GM23248 (cell line): ENCODE results near the gene CTNND2. TPM values are rescaled to one million over a fixed set of nuclear protein-coding genes. Genes with fewer than 3 reads are reported as not detected.

ENCODE experiments used
- DNase-seq: peaks from one replicate; pipeline ENCODE4 v3.0.0-alpha.2; 2015
- H2AFZ ChIP-seq: fragments of 200-600 bp; sonication (generic); 2 replicates; pipeline ENCODE4 v1.6.1; 2016; ENCODE audit warnings: antibody characterized with exemption
- H3F3A ChIP-seq: fragments of 200-600 bp; sonication (generic); 2 replicates; pipeline ENCODE4 v1.6.1; 2016; ENCODE audit warnings: mild to moderate bottlenecking, antibody characterized with exemption, mixed run types; ENCODE audit not compliant: insufficient read depth
- H3K27ac ChIP-seq: fragments of 200-600 bp; sonication (generic); 2 replicates; pipeline ENCODE4 v1.5.1; 2016; ENCODE audit warnings: mild to moderate bottlenecking
- H3K27me3 ChIP-seq: fragments of 200-600 bp; sonication (generic); replicated peaks from 2 replicates; pipeline ENCODE4 v1.6.1; 2016; ENCODE audit warnings: mild to moderate bottlenecking; ENCODE audit not compliant: insufficient read depth
- H3K36me3 ChIP-seq: fragments of 200-600 bp; sonication (generic); 2 replicates; pipeline ENCODE4 v1.6.1; 2016; ENCODE audit warnings: low read depth, mild to moderate bottlenecking
- H3K4me1 ChIP-seq: fragments of 200-600 bp; sonication (generic); 2 replicates; pipeline ENCODE4 v1.6.1; 2016; ENCODE audit warnings: mild to moderate bottlenecking; ENCODE audit not compliant: insufficient read depth
- H3K4me2 ChIP-seq: fragments of 200-600 bp; sonication (generic); one replicate; pipeline ENCODE4 v1.6.1; 2016; ENCODE audit warnings: mild to moderate bottlenecking; ENCODE audit not compliant: unreplicated experiment
- H3K4me3 ChIP-seq: fragments of 200-600 bp; sonication (generic); 2 replicates; pipeline ENCODE4 v1.5.1; 2016; ENCODE audit warnings: mild to moderate bottlenecking
- H3K79me2 ChIP-seq: fragments of 200-600 bp; sonication (generic); 2 replicates; pipeline ENCODE4 v1.6.1; 2016; ENCODE audit warnings: mild to moderate bottlenecking; ENCODE audit not compliant: insufficient read depth
- H3K9ac ChIP-seq: fragments of 200-600 bp; sonication (generic); 2 replicates; pipeline ENCODE4 v1.6.1; 2016; ENCODE audit warnings: mild to moderate bottlenecking
- H3K9me2 ChIP-seq: fragments of 200-600 bp; sonication (generic); 2 replicates; pipeline ENCODE4 v1.6.1; 2016; ENCODE audit warnings: mixed run types, mild to moderate bottlenecking, moderate library complexity; ENCODE audit not compliant: insufficient read depth
- H3K9me3 ChIP-seq: fragments of 200-600 bp; sonication (generic); one replicate; pipeline ENCODE4 v1.6.1; 2017; ENCODE audit warnings: low read depth
- H4K20me1 ChIP-seq: fragments of 200-600 bp; sonication (generic); 2 replicates; pipeline ENCODE4 v1.6.0; 2016; ENCODE audit not compliant: insufficient read depth
- EZH2 ChIP-seq: fragments of 200-600 bp; sonication (generic); IDR thresholded peaks from 2 replicates; pipeline ENCODE4 v1.6.1; 2018; ENCODE audit warnings: antibody characterized with exemption, mild to moderate bottlenecking; ENCODE audit not compliant: insufficient read depth, poor library complexity, severe bottlenecking
- EZH2phosphoT487 ChIP-seq: fragments of 200-600 bp; sonication (generic); IDR thresholded peaks from 2 replicates; pipeline ENCODE4 v1.6.1; 2018; ENCODE audit warnings: antibody characterized with exemption, moderate library complexity, mild to moderate bottlenecking, low read depth; ENCODE audit not compliant: insufficient read depth
- WGBS, 2 experiments: methylation state at CpG; one replicate each; pipeline ENCODE4 v1.1.6; 2015 to 2017; ENCODE audit warnings: low lambda C conversion rate in 2 of 2, low coverage in 1 of 2; ENCODE audit errors: missing lambda C conversion rate in 2 of 2; 5-methylcytosine and 5-hydroxymethylcytosine counted together
- in situ Hi-C: fragments of 300-500 bp; cut with MboI; formaldehyde crosslinking; loops from 2 replicates; pipeline ENCODE4 v1.15.0; 2020
- polyA plus RNA-seq: library from polyadenylated mRNA; unstranded; fragments of >200 nt; fragmentation: Nextera tagmentation; extraction: Ambion mirVana; gene quantifications from 2 replicates; pipeline ENCODE4 v1.2.1, GENCODE V29; 2016
- total RNA-seq: library from RNA; depleted of rRNA; stranded (reverse); fragments of >200 nt; shearing (Covaris generic); gene quantifications from 2 replicates; pipeline ENCODE4 v1.2.3, GENCODE V29; 2014

Gene CTNND2
- total and polyA plus RNA-seq, 2 experiments from 2014 or later, result not detected

DNA sequence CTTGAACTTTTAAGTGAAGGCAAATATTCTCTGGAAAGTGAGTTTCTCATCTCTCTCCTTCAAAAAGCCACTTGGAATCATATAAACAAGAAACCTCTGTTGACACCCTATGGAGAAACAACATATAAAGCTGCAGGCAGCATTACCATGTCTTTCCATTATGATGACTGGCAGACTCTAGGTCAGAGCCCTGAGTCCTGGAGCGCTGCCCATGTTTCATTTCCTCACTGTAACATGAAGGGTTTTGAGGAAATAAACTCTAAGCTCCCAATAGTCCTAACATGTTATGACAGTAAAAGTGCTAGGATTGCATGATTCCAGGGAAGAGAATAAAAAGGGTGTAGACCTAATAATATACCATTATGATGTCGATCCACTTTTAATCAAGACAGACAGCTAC, 220.6 kb downstream of the CTNND2 start:
- Histone ChIP-seq H3K36me3 (no peaks in the 10 kb centered on the region), H3K4me1 (no peaks in the 10 kb centered on the region), H2AFZ (no peak overlapping the region), H3K9ac (no peak overlapping the region), H3K4me2 (no peak overlapping the region), H4K20me1 (no peaks in the 10 kb centered on the region), H3K27ac (no peak overlapping the region), H3K4me3 (no peak overlapping the region), H3K27me3 (no peaks in the 10 kb centered on the region), H3K9me2 (no peaks in the 10 kb centered on the region), H3F3A (no peaks in the 10 kb centered on the region), H3K9me3 (no peaks in the 10 kb centered on the region), H3K79me2 (no peaks in the 10 kb centered on the region)
- in situ Hi-C loops, result no loop called here
- TF ChIP-seq EZH2 (no peak), EZH2phosphoT487 (no peak)
- DNase-seq, result no peak
- WGBS, 2 experiments, result 30 to 37% methylated on average over 2 of the region's 2 CpGs

GRCh38 chr5:11681796-11682195, 222.4 kb downstream of the CTNND2 start:
- Histone ChIP-seq H3K27me3 (no peaks in the 10 kb centered on the region), H3K9me3 (no peaks in the 10 kb centered on the region), H3K9me2 (no peaks in the 10 kb centered on the region), H3K4me2 (no peak overlapping the region), H4K20me1 (no peaks in the 10 kb centered on the region), H3K4me1 (no peaks in the 10 kb centered on the region), H3K27ac (no peak overlapping the region), H2AFZ (no peak overlapping the region), H3K9ac (no peak overlapping the region), H3F3A (no peaks in the 10 kb centered on the region), H3K4me3 (no peak overlapping the region), H3K36me3 (no peaks in the 10 kb centered on the region), H3K79me2 (no peaks in the 10 kb centered on the region)
- in situ Hi-C loops, result no loop called here
- DNase-seq, result no peak
- WGBS, 2 experiments, result 30 to 38% methylated on average over 4 of the region's 4 CpGs
- TF ChIP-seq EZH2 (no peak), EZH2phosphoT487 (no peak)

DNA sequence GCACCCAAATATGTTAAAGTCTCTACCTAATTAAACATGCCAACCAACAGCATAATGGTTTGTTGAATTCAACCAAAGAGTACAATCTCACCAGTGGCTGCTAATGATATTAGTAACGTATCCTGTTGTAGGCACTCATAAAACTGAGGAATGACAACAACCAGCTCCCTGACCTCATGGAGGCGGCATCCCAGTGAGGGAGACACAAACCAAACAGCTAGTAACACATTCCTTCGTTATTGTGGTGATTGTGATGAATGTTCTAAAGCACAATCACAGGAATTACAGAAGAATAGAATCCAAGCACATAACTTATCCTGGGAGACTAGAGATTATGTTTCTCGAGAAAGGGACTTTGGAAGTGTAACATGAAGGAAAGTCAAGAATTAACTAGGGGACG, 224.6 kb downstream of the CTNND2 start:
- H2AFZ ChIP-seq, result no peak overlapping the region
- no peak for TF ChIP-seq EZH2
- no peak for TF ChIP-seq EZH2phosphoT487
- no peak for DNase-seq
- no peaks in the 10 kb centered on the region for H3F3A ChIP-seq
- H3K9ac ChIP-seq, result no peak overlapping the region
- H3K4me1 ChIP-seq, result no peaks in the 10 kb centered on the region
- WGBS, 2 experiments, result 4 to 6% methylated on average over 5 of the region's 5 CpGs
- H3K27me3 ChIP-seq, result no peaks in the 10 kb centered on the region
- H3K79me2 ChIP-seq, result no peaks in the 10 kb centered on the region
- no peaks in the 10 kb centered on the region for H3K36me3 ChIP-seq
- in situ Hi-C loops, result no loop called here
- H3K9me2 ChIP-seq, result no peaks in the 10 kb centered on the region
- no peaks in the 10 kb centered on the region for H4K20me1 ChIP-seq
- no peak overlapping the region for H3K4me3 ChIP-seq
- H3K27ac ChIP-seq, result no peak overlapping the region
- H3K4me2 ChIP-seq, result no peak overlapping the region
- no peaks in the 10 kb centered on the region for H3K9me3 ChIP-seq

DNA sequence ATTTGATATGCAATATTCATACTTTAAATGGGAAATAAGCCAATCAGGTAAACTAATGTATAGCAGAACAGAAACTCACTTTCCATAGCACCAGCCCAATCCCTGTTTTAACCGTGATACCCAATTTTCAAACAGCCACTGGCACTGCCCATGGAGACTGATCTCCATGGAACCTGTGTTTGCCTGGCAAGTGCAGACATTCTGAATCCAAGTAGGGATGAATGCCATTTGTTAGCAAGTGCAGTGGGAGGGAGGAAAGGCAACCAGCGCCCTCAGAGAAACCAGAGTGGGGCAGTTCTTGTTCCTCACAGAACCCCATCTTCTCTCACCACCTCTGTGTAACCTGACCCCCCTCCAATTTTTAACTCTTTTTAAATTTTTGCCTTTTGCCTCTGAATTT, 229.1 kb downstream of the CTNND2 start:
- Histone ChIP-seq H3K9me2 (no peaks in the 10 kb centered on the region), H3K4me1 (no peaks in the 10 kb centered on the region), H2AFZ (no peak overlapping the region), H3K9me3 (no peaks in the 10 kb centered on the region), H3K4me3 (no peak overlapping the region), H3K9ac (no peak overlapping the region), H4K20me1 (no peaks in the 10 kb centered on the region), H3K4me2 (no peak overlapping the region), H3F3A (no peaks in the 10 kb centered on the region), H3K79me2 (no peaks in the 10 kb centered on the region), H3K27me3 (no peaks in the 10 kb centered on the region), H3K36me3 (no peaks in the 10 kb centered on the region), H3K27ac (no peak overlapping the region)
- in situ Hi-C loops, result no loop called here
- DNase-seq, result no peak
- 14 to 19% methylated on average over 2 of the region's 2 CpGs for WGBS, 2 experiments
- TF ChIP-seq EZH2 (no peak), EZH2phosphoT487 (no peak)

GRCh38 chr5:11672385-11673085, 231.7 kb downstream of the CTNND2 start:
- no peaks in the 10 kb centered on the region for H3K9me2 ChIP-seq
- H3K4me2 ChIP-seq, result no peak overlapping the region
- H3F3A ChIP-seq, result no peaks in the 10 kb centered on the region
- in situ Hi-C loops, result no loop called here
- WGBS, 2 experiments, result 18 to 26% methylated on average over 9 to 10 of the region's 10 CpGs
- H3K79me2 ChIP-seq, result no peaks in the 10 kb centered on the region
- no peak for DNase-seq
- no peak overlapping the region for H2AFZ ChIP-seq
- no peaks in the 10 kb centered on the region for H3K9me3 ChIP-seq
- H3K36me3 ChIP-seq, result no peaks in the 10 kb centered on the region
- H3K4me3 ChIP-seq, result no peak overlapping the region
- no peaks in the 10 kb centered on the region for H4K20me1 ChIP-seq
- no peak for TF ChIP-seq EZH2
- no peak overlapping the region for H3K9ac ChIP-seq
- H3K27me3 ChIP-seq, result no peaks in the 10 kb centered on the region
- H3K27ac ChIP-seq, result no peak overlapping the region
- H3K4me1 ChIP-seq, result no peaks in the 10 kb centered on the region
